HEK293T (cell line): ENCODE data around the gene HTR2A.

Source experiments
- CTCF ChIA-PET: fragments of 350-600 bp; formaldehyde crosslinking; extraction: SDS; loops from one replicate; lab custom pipeline; 2021; ENCODE audit warnings: antibody characterized with exemption, inconsistent platforms; lab: Yijun Ruan, JAX
- POLR2A ChIA-PET: fragments of 350-600 bp; formaldehyde crosslinking; extraction: SDS; loops from one replicate; lab custom pipeline; 2020; ENCODE audit warnings: antibody characterized with exemption, inconsistent platforms; lab: Yijun Ruan, JAX
- DNase-seq: peaks from one replicate; pipeline ENCODE4 v3.0.0; 2012; ENCODE audit warnings: mixed read lengths; ENCODE audit errors: extremely low spot score
- ARNT ChIP-seq: fragments of 450-650 bp; IDR thresholded peaks from 2 replicates; pipeline ENCODE4 v1.6.1; 2017; ENCODE audit warnings: mild to moderate bottlenecking
- BHLHE40 ChIP-seq: fragments of 450-650 bp; IDR thresholded peaks from 2 replicates; pipeline ENCODE4 v1.6.1; 2016; ENCODE audit warnings: mild to moderate bottlenecking, moderate library complexity, borderline replicate concordance
- CTBP1 ChIP-seq: fragments of 450-650 bp; IDR thresholded peaks from 2 replicates; pipeline ENCODE4 v1.6.1; 2016; ENCODE audit warnings: borderline replicate concordance
- ELF4 ChIP-seq: fragments of 450-650 bp; IDR thresholded peaks from 2 replicates; pipeline ENCODE4 v1.6.1; 2017; ENCODE audit warnings: antibody characterized with exemption
- FOXA1 ChIP-seq: fragments of 450-650 bp; IDR thresholded peaks from 2 replicates; pipeline ENCODE4 v1.6.1; 2016; ENCODE audit warnings: mild to moderate bottlenecking
- FOXK2 ChIP-seq: fragments of 450-650 bp; IDR thresholded peaks from 2 replicates; pipeline ENCODE4 v1.6.1; 2016; ENCODE audit warnings: mild to moderate bottlenecking
- FOXM1 ChIP-seq: fragments of 450-650 bp; IDR thresholded peaks from 2 replicates; pipeline ENCODE4 v1.6.1; 2017; ENCODE audit warnings: mild to moderate bottlenecking, borderline replicate concordance
- HDGF ChIP-seq: fragments of 450-650 bp; IDR thresholded peaks from 2 replicates; pipeline ENCODE4 v1.6.1; 2017; ENCODE audit warnings: antibody characterized with exemption, borderline replicate concordance
- L3MBTL2 ChIP-seq: fragments of 450-650 bp; conservative IDR thresholded peaks from 2 replicates; pipeline ENCODE4 v1.6.1; 2016; ENCODE audit warnings: mild to moderate bottlenecking
- LEF1 ChIP-seq: fragments of 450-650 bp; IDR thresholded peaks from 2 replicates; pipeline ENCODE4 v1.6.1; 2017; ENCODE audit warnings: mild to moderate bottlenecking, borderline replicate concordance
- NFRKB ChIP-seq: fragments of 450-650 bp; IDR thresholded peaks from 2 replicates; pipeline ENCODE4 v1.6.1; 2016; ENCODE audit warnings: mild to moderate bottlenecking, moderate library complexity
- PKNOX1 ChIP-seq: fragments of 450-650 bp; IDR thresholded peaks from 2 replicates; pipeline ENCODE4 v1.6.1; 2016
- SP1 ChIP-seq: fragments of 450-650 bp; IDR thresholded peaks from 2 replicates; pipeline ENCODE4 v1.6.1; 2017
- SUZ12 ChIP-seq: fragments of 450-650 bp; IDR thresholded peaks from 2 replicates; pipeline ENCODE4 v1.6.1; 2016; ENCODE audit warnings: mild to moderate bottlenecking
- TARDBP ChIP-seq: fragments of 450-650 bp; IDR thresholded peaks from 2 replicates; pipeline ENCODE4 v1.6.1; 2016
- ZNF384 ChIP-seq: fragments of 450-650 bp; IDR thresholded peaks from 2 replicates; pipeline ENCODE4 v1.6.1; 2016

HTR2A gene

GRCh38 chr13:46796515-46797474 is 100.1 kb downstream of the HTR2A start, which contains the start of gene ESD:
Gene ESD (minus strand): TSS chr13:46797161. CDS start chr13:46791413, 5,748 bp downstream.
- CTCF ChIA-PET, result interaction anchor here (0.8 kb wide), 1 partner anchor 98 kb away, joined by 5 read pairs; no protein-coding TSS in a partner anchor

GRCh38 chr13:46796129-46796514 is 100.7 kb downstream of the HTR2A start:
- TF ChIP-seq ELF4 (no peak), BHLHE40 (no peak), FOXM1 (no peak), NFRKB (no peak), TARDBP (no peak), SUZ12 (no peak), ZNF384 (no peak), LEF1 (no peak), L3MBTL2 (no peak), SP1 (no peak), CTBP1 (no peak), HDGF (no peak), FOXK2 (no peak), FOXA1 (no peak), ARNT (no peak), PKNOX1 (no peak)
- ChIA-PET POLR2A (interaction anchor here (0.7 kb wide), 1 partner anchor 17 kb away, joined by 3 read pairs; no protein-coding TSS in a partner anchor), CTCF (no interaction called here)
- DNase-seq, result no peak

More at GRCh38 chr13:46796515-46797474, 100.1 kb downstream of the HTR2A start, which contains the start of gene ESD:
- peak; percentile 92 for DNase-seq
- TF ChIP-seq NFRKB (no peak), FOXM1 (no peak), TARDBP (no peak), SUZ12 (no peak), L3MBTL2 (peak; percentile 97), PKNOX1 (no peak), FOXA1 (no peak)
- POLR2A ChIA-PET, result interaction anchor here (0.7 kb wide), 1 partner anchor 16 kb away, joined by 3 read pairs; no protein-coding TSS in a partner anchor

GRCh38 chr13:46795321-46795720 is 101.5 kb downstream of the HTR2A start:
- no peak for DNase-seq
- TF ChIP-seq FOXM1 (no peak), HDGF (no peak)
- ChIA-PET CTCF (no interaction called here), POLR2A (no interaction called here)

GRCh38 chr13:46783504-46783903 is 113.3 kb downstream of the HTR2A start:
- no peak for DNase-seq
- CTCF ChIA-PET, result no interaction called here
- TF ChIP-seq FOXM1 (no peak), ELF4 (no peak), FOXA1 (no peak), NFRKB (no peak), CTBP1 (no peak), FOXK2 (no peak), HDGF (no peak), SUZ12 (no peak), LEF1 (no peak), L3MBTL2 (no peak), PKNOX1 (no peak), ARNT (no peak), SP1 (no peak), TARDBP (no peak), ZNF384 (no peak), BHLHE40 (no peak)
- POLR2A ChIA-PET, result no interaction called here

- no peak for DNase-seq
- CTCF ChIA-PET, result no interaction called here
- no peak for TF ChIP-seq HDGF
- no peak for TF ChIP-seq CTBP1
- TF ChIP-seq FOXA1, result no peak
- TF ChIP-seq SUZ12, result no peak
- no peak for TF ChIP-seq ARNT
- no peak for TF ChIP-seq ELF4
- no peak for TF ChIP-seq PKNOX1
- TF ChIP-seq FOXM1, result no peak
- TF ChIP-seq TARDBP, result no peak
- TF ChIP-seq L3MBTL2, result no peak
- TF ChIP-seq BHLHE40, result no peak
- no peak for TF ChIP-seq NFRKB
- no peak for TF ChIP-seq SP1
- TF ChIP-seq LEF1, result no peak
- no peak for TF ChIP-seq ZNF384
- POLR2A ChIA-PET, result no interaction called here
Observed at GRCh38 chr13:46782691-46783090, 114.2 kb downstream of the HTR2A start.
